Fibroblast of villous mesenchyme (primary cell): ENCODE data around the gene ARHGAP5. TPM values are rescaled to one million over a fixed set of nuclear protein-coding genes. Genes with fewer than 3 reads are reported as not detected.

Source experiments
- DNase-seq: peaks from one replicate; pipeline ENCODE4 v3.0.0-alpha.2; 2010; ENCODE audit warnings: low read depth
- H3K4me3 ChIP-seq: 2 replicates; pipeline ENCODE4 v1.5.1; 2011; ENCODE audit warnings: low read depth, mild to moderate bottlenecking, low read length
- CTCF ChIP-seq: IDR thresholded peaks from 2 replicates; pipeline ENCODE4 v1.5.1; 2012; ENCODE audit warnings: low read depth, mild to moderate bottlenecking, low read length; ENCODE audit not compliant: insufficient read depth
- total RNA-seq: library from RNA; depleted of rRNA; stranded (reverse); fragments of >200 nt; gene quantifications from 2 replicates; pipeline ENCODE4 v1.2.3, GENCODE V29; 2012

ARHGAP5 gene
- total RNA-seq, 1 donor = 166 TPM

GRCh38 chr14:32087907-32088306 lies 10.8 kb downstream of the ARHGAP5 start:
- no peak for TF ChIP-seq CTCF
- no peak overlapping the region for H3K4me3 ChIP-seq
- DNase-seq = no peak

GRCh38 chr14:32090686-32091085 lies 13.6 kb downstream of the ARHGAP5 start:
- no peak for TF ChIP-seq CTCF
- no peak for DNase-seq
- H3K4me3 ChIP-seq = no peak overlapping the region

- DNase-seq = no peak
- no peak overlapping the region for H3K4me3 ChIP-seq
- no peak for TF ChIP-seq CTCF
Observed at GRCh38 chr14:32099473-32099872, 22.4 kb downstream of the ARHGAP5 start.

- TF ChIP-seq CTCF = no peak
- DNase-seq = no peak
- H3K4me3 ChIP-seq = no peak overlapping the region
Observed at GRCh38 chr14:32100175-32100574, 23.1 kb downstream of the ARHGAP5 start.

- H3K4me3 ChIP-seq = no peak overlapping the region
- no peak for TF ChIP-seq CTCF
- no peak for DNase-seq
Observed at GRCh38 chr14:32102152-32102787, 25.2 kb downstream of the ARHGAP5 start.

- DNase-seq = no peak
- TF ChIP-seq CTCF = no peak
- no peak overlapping the region for H3K4me3 ChIP-seq
Observed at GRCh38 chr14:32102968-32103367, 25.9 kb downstream of the ARHGAP5 start.

- no peak for TF ChIP-seq CTCF
- H3K4me3 ChIP-seq = no peak overlapping the region
Observed at GRCh38 chr14:32104308-32104707, 27.2 kb downstream of the ARHGAP5 start.

More at GRCh38 chr14:32104308-32104707, 27.2 kb downstream of the ARHGAP5 start:
- DNase-seq = no peak
